GM18951 (cell line): ENCODE measurements around the gene IPO13.

Experiments
- POLR2A ChIP-seq: IDR thresholded peaks from 4 replicates; pipeline ENCODE4 v1.6.1; 2011; ENCODE audit warnings: mild to moderate bottlenecking; ENCODE audit not compliant: insufficient read length, insufficient read depth; ENCODE audit errors: extremely low read depth
- in situ Hi-C: fragments of 300-500 bp; cut with MboI; formaldehyde crosslinking; loops from one replicate; pipeline ENCODE4 v1.12.0; 2022; ENCODE audit warnings: low sequenced_read_pairs, mixed read lengths, inconsistent platforms; ENCODE audit not compliant: unreplicated experiment

Gene IPO13

DNA sequence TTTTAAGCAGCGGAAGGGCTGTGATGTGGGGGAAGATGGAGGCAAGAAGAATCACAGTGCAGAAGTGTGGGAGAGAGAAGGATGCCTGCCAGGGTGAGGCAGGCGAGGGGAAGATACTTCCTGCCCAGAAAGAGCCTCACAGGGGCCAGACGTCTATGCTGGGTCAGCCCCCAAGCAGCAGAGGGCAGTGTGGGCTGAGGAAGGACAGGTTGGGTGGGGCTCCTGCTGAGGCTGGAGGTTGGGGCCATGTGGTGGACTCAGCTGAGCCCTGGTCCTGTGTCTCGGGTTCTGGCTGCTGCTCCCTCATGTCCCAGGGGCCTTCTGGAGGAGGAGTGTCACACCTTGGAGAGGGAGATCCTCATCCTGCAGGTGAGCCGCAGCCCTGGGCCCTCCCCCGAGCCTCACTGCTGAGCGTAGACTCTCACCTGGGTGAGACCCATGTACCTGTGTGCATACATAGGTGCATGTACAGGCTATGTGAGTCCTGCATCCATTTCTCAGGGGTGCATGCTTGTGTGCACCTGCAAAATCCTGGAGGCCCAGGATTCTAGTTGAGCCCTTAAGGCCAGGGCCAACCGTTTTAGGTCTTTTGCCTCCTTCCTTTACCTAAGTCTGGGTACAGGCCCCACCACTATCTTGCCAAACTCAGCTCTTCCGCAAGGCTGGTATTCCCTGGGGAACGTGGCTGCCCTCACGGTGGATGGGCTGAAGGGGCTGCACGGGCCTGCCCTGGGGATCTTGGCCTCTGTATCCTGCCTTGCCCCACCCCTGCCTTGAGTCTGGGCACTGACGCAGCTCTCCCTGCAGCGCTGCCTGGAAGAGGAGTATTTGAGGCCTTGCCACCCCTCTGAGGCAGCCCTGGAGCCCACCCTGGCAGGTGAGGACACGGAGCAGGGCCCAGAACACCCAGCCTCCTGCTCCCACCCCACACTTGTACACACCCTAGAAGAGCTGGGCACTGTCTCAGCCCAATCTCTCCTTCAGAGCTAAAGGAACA is 48.3 kb downstream of the IPO13 start:
- in situ Hi-C loops: no loop called here

DNA sequence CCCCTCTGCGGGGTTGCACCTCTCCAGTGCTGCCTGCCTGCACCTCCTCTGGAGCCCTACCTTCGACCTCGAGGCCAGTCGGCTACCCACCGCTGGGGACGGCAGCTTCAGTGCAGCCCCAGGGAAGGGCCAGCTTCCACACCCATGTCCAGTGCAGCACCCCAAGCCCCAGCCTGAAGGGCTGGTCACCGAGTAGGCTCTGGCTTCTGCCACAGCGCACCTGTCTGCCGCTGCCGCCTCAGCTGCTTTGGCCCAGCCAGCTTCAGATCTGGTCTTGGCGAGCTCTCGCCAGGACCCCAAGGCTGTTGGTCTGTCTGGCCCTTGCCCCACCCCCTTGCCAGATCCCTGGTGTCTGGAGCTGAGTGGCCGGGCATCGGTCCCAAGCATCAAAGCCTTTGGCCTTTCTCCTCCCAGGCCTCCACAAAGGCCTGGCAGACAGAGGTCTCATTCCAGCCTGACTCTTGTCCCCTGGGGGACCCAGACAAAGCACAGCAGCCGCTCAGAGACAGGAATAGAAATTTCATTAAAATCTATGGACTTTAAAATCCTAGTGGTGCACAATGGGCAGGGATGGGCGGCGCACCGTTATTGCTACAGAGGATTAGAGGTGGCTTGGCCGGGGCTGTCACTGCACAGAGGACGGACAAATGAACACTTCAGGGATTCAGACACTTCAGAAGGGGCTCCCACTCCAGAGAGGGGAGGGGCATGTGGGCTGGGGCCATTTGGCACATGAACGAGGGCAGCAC is 49.4 kb downstream of the IPO13 start:
- TF ChIP-seq POLR2A: no peak
- in situ Hi-C loops: no loop called here

More for the DNA sequence above, 48.3 kb downstream of the IPO13 start:
- no peak for TF ChIP-seq POLR2A

DNA sequence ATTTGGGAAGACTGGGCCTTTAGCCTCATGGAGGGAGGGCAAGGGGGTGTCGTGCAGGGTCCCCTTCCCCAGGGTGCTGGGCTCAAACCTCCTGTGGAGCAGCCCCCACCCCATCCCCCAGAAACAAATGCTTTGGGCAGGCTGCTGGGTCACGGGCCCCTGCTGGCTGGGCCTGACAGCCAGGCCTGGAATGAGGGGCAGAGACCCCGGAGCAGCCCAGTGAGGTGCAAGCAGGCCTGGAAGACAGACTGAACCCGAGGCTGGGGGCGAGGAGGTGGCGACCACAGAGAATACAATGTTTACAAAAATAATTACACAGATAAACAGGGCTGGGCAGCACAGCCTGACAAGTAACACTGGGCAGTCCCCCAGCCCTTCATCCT is 50.0 kb downstream of the IPO13 start:
- no peak for TF ChIP-seq POLR2A
- in situ Hi-C loops: no loop called here

DNA sequence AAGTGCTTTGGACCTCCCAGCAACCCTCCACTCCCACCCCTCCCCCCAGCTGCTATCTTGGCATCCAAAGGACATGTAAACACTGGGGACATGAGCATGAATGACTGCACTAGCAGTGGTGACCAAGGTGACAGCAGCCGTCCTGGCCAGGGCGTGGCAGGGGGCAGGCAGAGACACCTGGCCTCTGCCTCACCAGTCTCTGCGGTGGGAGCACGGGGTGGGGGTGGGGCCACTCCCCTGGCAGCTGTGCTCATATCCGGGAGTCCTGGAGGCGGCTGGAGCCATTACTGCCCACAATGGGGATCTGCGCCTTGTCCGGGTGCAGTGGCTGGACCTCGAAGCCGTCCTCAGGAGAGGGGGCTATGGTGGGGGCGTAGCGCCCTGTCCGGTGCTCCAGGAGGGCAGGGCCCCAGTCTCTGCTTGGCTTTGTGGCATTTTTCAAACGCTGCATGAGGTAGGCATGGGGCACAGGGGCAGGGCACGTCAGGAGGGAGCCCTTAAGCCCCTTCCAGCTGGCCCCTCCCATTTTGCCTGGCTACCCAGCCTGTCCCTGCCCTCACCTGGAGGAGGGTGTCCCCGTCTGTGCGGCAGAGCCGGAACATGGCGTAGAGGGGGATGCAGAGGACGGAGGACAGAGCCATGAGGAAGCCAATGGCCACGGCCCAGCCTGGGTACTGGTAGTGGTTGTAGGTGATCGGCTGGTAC is 50.7 kb downstream of the IPO13 start:
- TF ChIP-seq POLR2A: no peak
- in situ Hi-C loops: no loop called here

DNA sequence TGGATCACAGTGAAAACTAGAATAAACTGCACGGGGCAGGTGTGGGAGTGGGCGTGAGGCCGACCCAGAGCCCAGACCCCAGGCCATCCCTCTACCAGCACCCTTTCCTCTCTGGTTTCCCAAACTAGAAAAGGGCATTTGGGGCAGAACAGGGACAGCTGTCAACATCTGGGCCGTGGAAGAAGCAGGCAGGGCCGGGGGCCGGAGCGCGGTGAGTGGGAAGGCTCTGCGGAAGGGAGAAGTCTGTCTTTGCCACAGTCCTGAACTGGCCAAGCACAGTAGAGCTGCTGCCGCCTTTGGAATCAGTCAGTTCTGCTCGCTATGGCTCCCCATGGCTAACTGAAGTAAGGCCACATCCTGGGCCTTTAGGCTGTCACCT is 51.2 kb downstream of the IPO13 start:
- no peak for TF ChIP-seq POLR2A
- in situ Hi-C loops: no loop called here

DNA sequence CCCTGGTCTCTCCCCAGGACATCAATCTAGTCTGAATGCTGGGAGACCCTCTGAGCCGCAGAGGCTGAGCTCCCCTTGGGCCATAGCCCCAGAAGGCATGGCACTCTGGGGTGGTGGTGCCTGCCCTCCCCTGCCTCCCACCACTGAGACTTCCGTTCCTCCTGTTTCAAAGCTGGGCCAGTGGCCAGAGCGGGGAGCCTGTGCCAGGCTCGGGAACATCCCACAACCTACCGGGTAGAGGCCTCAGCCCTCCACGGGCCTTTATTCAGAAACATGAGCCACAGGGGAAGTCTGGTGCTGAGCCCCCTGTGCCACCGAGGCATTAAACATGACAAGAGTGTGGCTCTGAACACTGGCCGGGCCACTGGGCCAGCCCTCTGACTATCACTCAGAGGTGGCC is 52.7 kb downstream of the IPO13 start:
- TF ChIP-seq POLR2A: no peak
- in situ Hi-C loops: no loop called here

DNA sequence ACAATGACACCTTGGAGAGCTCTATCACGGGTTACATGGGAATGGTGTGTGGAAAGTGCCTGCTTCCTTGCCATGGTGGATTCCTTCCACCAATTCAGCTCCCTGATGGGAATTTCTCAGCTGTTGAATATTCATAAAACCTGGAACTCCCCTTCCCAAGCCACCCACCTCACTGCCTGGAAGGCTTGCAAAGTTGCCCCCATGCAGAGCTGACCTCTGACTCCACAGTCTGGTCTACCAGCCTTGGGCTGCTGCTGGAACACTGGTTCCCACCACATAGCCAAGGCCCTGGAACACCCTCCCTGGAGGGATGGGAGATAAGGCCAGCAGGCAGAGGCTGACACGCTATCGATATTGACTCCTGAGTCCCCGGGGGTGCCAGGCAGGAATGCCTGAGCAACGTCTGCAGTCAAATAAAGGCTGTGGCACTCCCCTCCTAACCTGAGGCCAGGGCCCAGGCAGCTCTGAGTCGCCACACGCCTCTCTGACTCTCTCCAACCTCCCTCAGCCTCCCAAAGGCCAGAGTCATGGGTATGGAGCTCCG is 53.4 kb downstream of the IPO13 start:
- no peak for TF ChIP-seq POLR2A
- in situ Hi-C loops: no loop called here

DNA sequence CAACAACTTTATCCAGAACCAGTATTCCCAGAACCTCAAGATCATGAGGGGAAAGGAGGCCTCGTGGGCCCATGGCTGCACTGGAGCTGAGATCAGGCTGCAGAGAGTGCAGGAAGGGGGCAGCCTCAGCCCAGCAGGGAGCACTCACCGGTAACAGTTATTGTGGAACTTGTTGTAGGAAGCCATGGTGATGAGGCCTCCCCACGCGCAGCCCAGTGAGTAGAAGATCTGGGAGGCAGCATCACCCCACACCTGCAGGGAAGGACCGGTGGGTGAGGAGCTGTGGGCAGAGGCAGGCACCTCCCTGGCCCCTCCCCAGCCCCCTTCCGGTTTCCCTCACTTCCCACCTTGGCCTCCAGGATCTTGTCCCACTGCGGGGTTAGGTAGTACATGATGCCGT is 55.4 kb downstream of the IPO13 start:
- TF ChIP-seq POLR2A: no peak
- in situ Hi-C loops: no loop called here

DNA sequence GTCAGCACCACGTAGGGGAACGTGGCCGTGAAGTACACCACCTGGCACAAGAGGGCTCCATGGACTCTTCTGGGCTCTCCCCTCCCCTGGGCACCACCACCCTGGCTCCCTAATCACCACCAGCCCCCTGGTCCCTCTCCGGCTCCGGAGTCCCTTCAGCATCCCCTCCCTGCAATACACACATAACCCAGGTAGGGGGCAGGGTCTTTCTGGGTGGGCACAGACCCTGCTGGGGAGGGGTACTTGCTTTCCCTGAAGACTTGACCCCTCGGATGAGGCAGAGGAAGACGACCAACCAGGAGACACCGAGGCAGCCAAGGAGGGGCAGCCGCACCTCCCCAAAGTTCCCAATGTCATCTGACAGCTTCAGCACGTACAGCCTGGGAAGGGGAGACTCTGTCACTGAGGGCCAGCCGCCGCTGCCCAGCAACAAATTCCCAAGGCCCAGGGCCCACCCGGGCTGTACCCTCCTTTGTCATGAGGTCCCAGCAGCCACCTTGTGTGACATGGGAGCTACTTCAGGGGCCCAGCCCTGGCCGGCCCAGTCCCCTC is 55.9 kb downstream of the IPO13 start:
- in situ Hi-C loops: no loop called here
- no peak for TF ChIP-seq POLR2A

DNA sequence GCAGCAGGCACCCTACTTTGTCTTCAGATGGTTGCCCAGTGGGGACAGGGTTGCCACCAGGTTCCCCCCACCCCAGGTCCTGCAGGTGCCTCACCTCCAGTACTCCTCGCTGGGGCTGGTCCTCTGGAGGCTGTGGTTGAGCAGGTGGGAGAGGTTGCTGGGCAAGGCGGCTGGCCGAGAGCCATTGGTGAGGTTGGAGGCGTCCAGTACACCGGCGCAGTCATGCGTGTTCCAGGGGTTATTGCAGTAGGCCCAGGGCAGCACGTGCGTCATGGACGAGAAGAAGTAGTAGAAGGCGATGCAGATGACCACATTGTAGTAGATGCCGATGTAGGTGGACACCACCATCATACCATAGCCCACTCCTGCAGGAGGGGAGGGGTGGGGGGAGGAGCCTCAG is 61.5 kb downstream of the IPO13 start:
- no peak for TF ChIP-seq POLR2A
- in situ Hi-C loops: no loop called here

DNA sequence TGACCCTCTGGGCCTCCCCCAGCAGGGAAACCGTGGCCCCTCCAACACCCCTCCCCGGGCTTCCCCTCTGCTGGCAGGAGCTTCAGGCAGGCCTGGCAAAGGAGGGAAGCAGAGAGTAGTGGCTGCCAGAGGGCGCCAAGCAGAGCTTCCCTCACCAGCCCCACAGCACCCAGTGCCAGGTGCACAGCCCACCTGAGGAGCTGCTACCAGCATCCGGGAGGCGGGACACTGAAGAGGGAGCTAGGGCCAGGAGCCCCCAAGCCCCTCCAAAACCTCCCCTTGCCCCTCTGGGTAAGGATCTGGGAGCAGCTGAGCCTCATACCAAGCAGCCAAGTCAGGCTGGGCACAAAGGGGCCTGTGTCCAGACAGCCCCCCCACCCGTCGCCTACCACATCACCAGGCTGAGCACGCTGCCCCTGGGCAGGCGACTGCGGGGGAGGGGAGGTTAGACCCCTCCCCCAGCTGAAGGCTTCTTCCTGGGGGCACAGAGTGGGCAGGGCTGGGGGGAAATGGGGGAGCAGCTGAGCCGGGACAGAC is 64.3 kb downstream of the IPO13 start:
- TF ChIP-seq POLR2A: no peak
- in situ Hi-C loops: no loop called here

DNA sequence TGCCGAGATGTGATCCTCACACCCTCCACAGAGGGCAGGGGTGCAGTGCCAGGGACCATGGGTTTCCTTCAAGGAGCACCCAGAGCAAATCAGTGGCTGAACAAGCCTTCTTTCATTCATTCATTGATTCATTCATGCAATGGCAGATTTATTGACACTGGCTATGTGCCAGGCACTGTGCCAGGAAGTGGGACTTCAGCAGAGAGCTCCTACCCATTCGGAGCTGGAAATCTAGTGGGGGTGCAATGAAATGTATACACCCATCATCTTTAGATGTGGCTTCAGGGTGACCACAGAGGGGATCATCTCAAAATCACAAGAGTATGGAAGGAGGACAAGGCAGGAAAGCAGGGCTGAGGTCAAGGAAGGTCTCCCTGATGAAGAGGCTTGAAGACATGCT is 65.7 kb downstream of the IPO13 start:
- in situ Hi-C loops: no loop called here
- no peak for TF ChIP-seq POLR2A
